Activated CD8-positive, alpha-beta memory T cell treated with anti-CD3 and anti-CD28 coated beads for 36 hours (primary cell): ENCODE measurements around the gene BICC1. TPM values are rescaled to one million over a fixed set of nuclear protein-coding genes. Genes with fewer than 3 reads are reported as not detected.

Experiments
- CTCF ChIA-PET: fragments of 350-600 bp; sonication (Branson Sonifier 250); formaldehyde crosslinking; loops from one replicate; lab custom pipeline; 2021; ENCODE audit warnings: antibody characterized with exemption; lab: Charles Lee
- POLR2A ChIA-PET: fragments of 350-600 bp; sonication (Branson Sonifier 250); formaldehyde crosslinking; loops from one replicate; lab custom pipeline; 2021; ENCODE audit warnings: antibody characterized with exemption; lab: Charles Lee
- total RNA-seq, 2 experiments: library from RNA; stranded (reverse); gene quantifications; one replicate each; pipeline ENCODE4 v1.2.3, GENCODE V29; 2021

The BICC1 gene
- total RNA-seq, 2 experiments from 2014 or later = not detected

DNA sequence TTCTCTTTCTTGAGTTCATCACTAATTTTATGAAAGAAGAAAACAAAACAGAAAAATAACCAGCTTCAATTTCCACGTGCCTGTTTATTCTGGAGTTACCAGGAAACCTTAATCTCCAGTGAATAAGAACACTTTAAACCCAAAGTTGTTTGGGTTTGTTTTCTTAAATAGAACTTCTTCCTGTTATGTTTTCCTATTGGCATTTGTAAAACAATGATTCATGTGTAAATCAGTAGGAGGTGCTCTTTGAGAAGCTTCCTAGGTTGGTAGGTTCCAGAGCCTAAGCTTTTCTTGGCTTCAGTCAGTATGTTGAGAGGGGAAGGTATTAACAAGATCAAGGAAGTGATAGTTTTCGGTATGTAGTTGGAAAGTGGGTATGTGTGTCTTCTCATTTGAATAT lies 119.0 kb downstream of the BICC1 start:
- ChIA-PET CTCF (no interaction called here), POLR2A (no interaction called here)

DNA sequence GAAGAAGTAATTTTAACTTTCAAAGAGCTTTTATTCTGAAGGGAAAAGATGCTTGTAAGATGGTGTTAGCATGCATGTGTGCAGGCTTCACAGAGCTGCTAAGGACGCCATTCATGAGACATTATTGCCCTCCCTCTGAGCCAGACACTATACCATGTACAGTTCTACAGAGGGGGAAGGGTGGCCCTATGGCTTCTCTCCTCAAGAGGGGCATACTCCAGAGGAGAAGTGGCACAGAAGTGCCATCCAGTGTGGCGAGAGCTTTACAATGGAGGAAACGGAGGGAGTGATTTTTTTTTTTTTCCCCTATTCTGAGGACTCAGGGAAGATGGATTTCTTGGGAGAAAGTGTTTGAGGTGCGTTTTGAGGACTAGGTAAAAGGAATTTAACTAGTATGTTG lies 119.5 kb downstream of the BICC1 start:
- ChIA-PET POLR2A (no interaction called here), CTCF (no interaction called here)

DNA sequence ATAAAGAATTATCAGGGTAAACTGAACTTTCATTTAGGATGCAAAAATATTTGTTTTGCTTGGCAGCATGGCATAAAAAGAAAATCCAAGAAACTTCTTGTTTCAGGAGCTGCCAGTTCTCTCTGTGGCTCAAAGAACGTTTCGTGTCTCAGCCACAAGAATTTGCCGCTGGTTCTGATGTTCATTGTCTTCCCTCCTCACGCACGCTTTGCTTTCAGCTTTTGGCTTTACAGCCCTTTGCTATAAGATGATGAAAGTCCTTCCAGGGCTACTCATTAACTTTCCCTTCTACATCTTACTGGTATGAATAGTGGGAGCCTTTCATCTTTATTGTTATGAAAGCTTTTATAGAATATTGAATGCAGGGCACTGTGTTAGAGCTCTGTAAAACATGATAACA lies 124.7 kb downstream of the BICC1 start:
- ChIA-PET POLR2A (no interaction called here), CTCF (no interaction called here)

DNA sequence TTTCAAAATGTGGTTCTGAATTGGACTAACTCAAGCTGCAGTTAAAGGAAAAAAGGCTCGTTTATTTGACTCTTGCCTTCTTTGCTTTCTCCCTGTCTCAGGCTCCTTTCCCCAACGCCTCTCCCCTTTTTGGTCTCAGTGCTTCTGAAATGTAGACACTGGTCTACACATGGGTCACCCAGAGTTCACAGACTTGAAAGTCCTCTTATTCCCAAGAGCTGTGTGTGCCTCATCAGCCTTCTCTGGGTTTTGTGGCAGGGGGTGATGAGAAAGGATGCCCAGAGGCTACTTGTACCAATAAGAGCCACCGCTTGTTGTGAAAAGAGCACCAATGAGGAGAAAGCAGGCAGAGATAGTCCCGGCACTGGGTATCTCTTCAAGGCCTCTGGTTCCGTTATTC lies 125.7 kb downstream of the BICC1 start:
- ChIA-PET POLR2A (no interaction called here), CTCF (no interaction called here)

DNA sequence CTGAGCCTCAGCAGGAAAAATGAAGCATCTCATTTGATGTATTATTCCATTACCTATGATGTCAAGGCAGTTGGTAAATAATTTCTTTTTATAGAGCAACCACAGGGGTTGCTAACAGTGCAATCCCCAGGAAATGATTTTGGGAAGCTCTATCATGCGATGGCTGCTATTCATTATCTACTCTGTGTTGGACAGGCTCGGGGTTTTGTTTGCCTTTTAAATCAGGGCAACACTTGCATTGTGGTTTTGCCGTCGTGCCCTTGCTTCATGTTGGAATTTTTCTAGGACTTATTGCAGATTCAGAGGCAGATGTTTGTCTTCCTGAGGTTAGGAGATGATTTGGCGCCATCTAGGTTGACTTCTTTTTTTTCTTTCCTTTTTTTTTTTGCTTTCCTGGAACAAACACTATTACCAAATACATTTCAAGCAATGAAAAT lies 128.4 kb downstream of the BICC1 start:
- ChIA-PET CTCF (no interaction called here), POLR2A (no interaction called here)

DNA sequence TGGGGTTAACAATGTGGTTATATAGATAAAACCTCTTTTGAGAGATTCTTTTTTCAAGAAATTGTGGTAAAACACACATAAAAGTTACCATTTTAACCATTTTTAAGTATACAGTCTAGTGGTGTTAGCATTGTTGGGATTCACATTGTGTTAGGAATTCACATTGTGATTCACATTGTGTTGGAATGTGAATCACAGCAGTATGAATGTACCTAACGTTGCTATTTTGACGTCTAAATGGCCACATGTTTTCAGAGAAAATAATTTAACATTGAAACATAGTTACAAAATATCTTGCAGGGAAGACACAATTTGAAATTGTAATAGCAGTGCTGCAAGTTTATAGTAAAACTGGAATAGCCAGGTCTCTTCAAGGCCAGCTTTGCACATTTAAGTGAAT lies 129.0 kb downstream of the BICC1 start:
- CTCF ChIA-PET = no interaction called here
- POLR2A ChIA-PET = no interaction called here

DNA sequence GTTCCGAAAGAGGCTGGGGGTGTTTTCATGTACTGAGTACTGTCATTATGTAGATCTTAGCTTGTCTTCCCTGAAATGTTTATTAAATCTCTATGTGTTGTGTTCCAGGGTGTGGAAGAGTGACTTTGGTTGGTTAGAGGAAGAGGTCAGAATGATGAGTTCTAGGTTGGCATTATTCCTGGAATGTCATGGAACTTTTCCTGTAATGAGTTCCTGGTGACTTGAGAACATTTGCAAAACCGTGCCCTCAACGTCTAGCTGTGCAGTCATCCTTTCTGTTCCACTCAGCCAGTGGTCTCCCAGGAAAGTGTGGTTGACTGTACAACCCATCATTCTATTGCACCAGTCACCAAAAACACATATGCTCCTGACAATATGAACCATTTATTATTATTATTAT lies 129.6 kb downstream of the BICC1 start:
- CTCF ChIA-PET = no interaction called here
- POLR2A ChIA-PET = no interaction called here

DNA sequence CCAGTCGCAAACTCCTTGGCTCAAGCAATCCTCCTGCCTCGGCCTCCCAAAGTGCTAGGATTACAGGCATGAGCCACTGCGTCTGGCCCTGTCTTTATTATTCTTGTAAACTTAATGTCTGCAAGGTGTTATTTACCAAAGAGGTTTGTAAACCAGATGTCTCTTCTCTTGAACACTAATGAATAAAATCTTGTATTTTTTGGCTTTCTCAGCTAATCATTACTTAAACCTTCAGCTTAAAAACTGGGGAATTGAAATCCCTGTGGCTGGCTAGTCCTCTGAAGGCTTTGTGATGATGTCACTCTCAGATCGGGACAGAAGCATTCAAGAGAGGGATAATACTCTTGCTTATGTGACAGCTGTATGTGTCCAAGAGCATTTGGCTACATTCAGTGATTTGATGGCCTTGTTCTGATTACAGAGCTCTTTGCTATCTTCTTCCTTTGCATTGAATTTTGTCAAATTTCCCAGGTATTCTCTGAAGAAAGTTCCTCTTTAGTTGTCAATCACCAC lies 130.3 kb downstream of the BICC1 start:
- CTCF ChIA-PET = no interaction called here
- POLR2A ChIA-PET = no interaction called here

DNA sequence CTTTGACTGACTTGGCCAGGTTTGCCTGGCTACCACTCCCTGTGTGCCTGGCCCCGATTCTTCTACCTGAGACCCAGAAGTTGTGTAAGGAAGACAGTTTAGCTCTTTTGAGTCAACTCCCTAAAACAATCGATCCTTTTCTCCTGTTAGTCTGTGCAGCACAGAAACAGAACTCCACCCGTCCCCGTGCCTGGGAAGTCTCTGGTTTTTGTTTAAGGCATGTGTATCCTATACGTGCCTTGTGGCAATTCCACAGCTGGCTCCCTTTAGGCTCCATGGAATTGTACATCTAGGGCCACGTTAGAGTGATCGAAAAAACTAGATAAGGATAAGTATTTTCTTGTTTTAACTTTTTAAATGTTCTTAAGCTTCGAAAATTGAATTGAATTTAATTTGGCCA lies 131.6 kb downstream of the BICC1 start:
- ChIA-PET CTCF (no interaction called here), POLR2A (no interaction called here)

DNA sequence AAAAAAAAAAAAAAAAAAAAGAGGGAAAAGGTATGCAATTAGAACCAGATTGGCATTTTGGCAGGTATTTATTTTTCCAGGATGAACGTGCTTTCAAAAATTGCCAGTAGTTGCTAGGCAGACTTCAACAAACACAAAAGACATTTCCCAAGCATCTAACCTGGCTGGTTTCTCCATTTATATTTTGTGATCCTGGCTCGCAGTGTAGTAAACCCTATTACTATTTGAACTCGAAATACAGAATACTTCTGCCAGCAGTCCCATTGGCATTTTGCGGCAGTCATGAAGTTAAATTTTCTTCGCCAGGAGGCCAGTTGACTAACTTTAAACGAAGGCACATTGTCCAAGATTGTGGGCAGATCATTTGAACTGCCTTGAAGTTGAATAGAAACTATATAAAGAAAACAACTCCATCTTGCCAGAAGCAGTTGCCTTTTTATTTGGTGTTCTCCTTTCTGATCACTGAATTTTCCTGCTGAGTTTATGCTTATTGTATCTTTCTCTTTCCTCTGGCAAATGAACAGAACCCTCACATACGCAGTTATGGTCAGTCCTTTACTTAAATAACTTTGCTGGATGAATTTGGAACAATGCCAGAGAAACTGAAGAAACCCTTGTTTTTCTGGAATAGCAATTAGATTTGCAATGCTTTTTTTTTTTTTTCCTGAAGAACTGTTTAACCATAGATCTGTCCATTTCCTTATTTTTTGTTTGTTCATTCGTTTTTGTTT lies 132.9 kb downstream of the BICC1 start:
- ChIA-PET CTCF (no interaction called here), POLR2A (no interaction called here)

DNA sequence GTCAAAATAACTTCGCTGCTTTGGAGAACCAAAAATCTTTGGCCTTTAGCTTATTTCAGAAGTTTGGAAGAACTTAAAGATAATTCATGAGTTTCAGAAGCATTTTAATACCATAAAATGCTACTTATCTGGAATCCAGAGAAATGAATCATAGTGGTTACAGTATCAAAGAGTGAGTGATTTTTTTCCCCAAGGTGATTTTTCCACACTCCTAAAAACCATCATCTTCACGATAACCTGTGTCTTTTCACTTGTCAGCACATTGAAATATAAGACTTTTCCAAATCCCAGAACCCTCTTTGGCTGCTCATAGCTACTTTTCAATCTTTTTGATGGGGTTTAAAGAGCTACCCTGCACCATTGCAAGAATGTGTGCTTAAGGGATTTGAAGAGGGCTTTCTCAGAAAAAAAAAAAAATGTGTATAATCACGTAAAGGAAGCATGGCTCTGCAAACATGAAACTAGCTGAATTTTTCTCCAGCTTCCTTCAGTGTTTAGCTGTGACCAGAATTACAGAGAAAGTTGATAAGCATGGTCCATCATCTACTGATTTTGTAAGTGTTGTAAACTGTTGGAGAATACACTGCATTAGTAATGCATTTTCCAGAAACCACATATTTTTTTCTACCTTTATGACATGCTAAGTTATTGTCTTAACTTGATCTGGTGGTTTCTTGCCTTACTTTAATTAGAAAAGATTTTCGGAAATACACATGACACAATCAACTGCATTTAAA lies 134.9 kb downstream of the BICC1 start:
- CTCF ChIA-PET = no interaction called here
- POLR2A ChIA-PET = no interaction called here

DNA sequence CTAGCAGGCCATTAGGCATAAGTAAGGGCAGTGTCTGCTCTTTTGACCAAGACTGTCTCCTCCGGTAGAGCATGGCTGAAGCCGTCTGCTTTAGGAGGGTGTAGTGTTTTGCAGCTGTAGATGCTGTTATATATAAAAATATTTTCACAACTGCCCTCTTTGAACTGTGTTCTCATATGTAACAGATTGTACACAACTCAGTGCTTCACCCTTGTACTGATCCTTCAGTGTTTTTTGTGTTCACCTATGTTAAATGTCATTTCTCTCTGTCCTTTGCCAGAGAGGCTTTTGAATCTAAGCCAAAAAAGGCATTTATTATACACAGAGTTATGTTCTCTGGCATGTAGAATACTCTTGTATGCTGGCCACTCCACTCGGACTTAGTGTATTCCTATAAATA lies 135.5 kb downstream of the BICC1 start:
- POLR2A ChIA-PET = no interaction called here
- CTCF ChIA-PET = no interaction called here

DNA sequence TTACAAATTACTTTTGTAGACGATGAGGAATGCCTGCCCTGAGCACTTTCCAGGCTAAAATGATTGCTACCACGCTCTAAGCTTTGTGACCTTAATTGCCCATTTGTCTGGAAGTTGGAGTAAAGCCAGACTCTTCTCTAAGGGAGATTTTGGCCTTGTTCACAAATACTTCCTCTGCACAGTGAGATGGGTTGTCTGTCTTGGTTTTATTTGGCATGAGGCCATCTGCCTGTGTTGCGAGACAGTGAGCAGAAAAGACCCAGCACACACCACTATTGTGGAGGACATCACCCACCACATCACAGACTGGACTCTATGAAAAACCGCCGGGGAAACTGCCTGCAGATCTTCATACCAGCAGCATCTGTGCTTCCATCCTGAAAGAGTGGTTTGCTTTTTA lies 138.4 kb downstream of the BICC1 start:
- POLR2A ChIA-PET = no interaction called here

DNA sequence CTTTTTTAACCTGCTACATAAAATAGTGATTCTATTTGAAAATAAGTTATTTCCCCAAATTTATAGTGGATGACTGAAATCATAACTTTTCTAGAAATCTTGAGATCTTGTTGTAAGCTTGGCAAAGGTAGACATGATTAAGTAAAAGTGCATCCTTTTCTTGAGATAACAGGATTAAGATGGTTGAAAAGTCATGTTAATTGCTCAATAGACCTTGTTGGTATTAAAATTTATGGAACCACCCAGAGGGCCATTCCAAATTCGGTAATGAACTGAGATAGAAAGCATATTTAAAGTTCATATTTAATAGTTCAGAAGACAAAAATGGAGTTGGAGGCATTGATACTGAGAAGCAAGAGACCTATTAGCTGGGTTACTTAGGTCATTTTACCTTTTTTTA lies 139.1 kb downstream of the BICC1 start:
- CTCF ChIA-PET = no interaction called here
- POLR2A ChIA-PET = no interaction called here

More for the DNA sequence above, 138.4 kb downstream of the BICC1 start:
- CTCF ChIA-PET = no interaction called here

DNA sequence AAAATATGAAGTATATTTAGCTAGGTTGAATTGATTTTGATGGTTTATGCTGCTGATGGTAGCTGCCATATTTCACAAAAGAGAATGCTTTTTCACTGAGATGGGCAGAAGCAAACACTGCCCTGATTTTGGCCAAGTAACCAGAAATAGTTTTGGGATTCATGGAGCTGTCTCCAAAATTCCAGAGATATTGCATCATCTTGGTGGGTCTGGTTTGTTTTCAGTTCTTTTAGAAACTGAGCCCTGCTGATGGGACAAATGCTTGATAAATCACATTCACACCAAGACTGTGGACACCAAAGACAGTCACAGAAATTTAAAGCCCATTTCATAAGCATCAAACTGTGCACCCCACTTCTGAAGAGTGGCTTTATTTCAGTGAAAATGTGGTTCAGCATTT lies 140.5 kb downstream of the BICC1 start:
- ChIA-PET CTCF (no interaction called here), POLR2A (no interaction called here)

DNA sequence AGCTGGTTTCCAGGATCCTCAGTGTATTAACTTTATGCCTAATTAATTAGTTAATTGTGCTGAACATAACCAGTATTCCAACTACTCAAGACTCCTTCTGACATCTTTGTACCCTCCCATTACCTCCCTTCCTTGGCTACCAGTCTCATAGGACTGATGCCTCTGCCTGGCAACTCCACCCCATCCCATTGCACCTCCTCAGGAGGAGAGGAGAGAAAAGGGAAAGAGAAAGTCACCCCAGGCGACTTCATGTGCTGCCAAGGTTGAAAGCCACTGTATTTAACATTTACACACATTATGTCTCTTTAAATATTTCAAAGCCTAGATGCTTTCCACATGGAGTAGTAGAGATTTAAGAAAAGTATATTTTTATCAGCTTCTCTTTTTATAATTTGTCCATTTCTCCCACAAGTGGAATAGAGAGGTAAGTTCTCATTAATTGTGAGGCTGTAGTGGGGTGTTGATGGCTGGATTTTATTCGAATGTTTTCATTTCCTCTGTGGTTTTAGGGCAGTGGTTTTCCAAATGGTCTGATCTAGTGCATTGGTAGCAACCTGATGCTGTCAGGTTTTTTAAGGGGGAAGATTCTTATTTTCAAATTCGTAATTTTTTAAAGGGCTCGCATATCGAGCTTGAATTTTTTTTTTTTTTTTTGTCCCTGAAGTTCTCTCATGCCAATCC lies 148.0 kb downstream of the BICC1 start:
- ChIA-PET POLR2A (interaction anchor here (0.6 kb wide), 1 partner anchor 130 kb away, joined by 4 read pairs; no protein-coding TSS in a partner anchor), CTCF (no interaction called here)

DNA sequence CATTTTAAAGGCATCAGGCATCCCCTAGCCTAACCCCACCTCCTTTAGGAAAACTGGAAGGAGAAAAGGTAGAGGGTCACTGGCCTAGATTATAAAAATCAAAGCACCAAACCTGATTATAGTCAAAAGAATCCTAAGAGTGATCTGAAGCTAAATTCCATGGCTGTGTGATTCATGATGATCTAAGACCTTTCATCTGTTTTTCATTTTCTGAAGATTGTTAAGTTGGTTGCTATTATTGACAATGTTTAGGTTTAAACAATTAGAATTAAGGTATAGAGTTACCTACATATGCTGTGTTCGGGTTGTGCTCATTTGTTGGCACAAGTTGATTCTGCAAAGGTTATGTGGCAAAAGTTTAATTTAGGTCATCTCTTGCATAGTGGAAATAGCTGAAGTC lies 148.7 kb downstream of the BICC1 start:
- POLR2A ChIA-PET = no interaction called here
- CTCF ChIA-PET = no interaction called here

DNA sequence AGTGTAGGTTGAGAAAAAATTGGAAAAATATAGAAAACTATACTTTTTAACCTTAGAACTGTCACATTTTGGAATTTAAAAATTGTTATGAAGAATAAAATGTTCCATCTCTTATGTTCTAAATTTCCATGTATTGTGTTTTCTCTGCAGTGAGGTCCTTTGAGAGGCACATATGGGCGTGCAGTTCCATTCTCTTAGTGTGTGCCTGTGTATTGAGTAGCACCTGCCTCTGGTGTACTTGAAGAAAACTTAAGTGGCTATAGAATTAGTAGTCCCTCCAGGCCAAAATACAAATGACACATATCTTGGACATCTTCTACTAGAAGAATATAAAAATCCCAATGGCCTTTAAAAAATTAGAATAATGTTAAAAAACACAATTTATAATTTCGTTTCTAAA lies 149.2 kb downstream of the BICC1 start:
- ChIA-PET POLR2A (no interaction called here), CTCF (no interaction called here)

DNA sequence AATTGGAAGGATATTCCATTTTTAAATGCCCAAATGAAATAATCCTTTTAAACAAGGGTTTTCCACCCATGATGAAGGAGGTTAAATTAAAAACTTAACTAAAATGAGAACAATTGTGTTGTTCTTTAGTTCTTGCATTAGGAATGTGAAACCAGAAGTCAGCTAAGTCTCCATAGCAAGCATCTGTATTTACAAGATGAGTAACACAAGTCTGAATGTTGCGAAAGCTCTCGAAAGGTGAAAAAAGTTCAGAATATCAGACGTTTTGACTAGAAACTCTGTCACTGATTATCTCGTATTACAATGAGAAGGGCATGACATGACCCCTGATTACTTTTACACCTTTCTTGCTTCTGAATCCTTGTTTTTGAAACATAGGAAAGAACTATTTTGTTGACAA lies 149.6 kb downstream of the BICC1 start:
- POLR2A ChIA-PET = no interaction called here

DNA sequence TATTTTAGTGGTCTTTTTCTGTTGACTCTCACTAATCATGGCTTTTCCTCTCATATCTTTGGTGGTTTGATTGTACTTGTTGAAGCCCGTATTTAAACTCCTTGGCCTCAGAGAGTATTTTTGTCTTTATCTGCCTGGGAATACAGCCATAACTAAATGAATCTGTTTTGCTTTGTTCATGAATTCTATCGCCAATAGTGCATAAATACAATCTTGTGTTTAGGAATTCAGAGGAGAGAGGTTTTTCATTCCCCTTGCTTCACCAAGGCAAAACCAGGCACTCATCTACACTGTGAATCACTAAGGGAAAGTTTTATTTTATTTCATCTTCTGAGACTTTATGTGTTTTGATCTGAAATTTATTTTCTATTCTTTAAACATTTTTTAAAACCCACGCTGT lies 152.7 kb downstream of the BICC1 start:
- CTCF ChIA-PET = no interaction called here
- POLR2A ChIA-PET = no interaction called here

More for the DNA sequence above, 149.6 kb downstream of the BICC1 start:
- CTCF ChIA-PET = no interaction called here
